ENCODE measurements around the gene ZFAND3.

The ZFAND3 gene

GRCh38 chr6:37819177-37819801, at the start of gene ZFAND3:
Gene ZFAND3, plus strand, starts transcription at chr6:37819727. Its CDS starts 219 bp downstream, at chr6:37819946.
- peak; percentile 80 to 91 (median 84) for DNase-seq (ENCODE audit: low read depth in 4 of 4, low spot score in 1 of 4)

- DNase-seq (ENCODE audit: low read depth in 4 of 4, low spot score in 1 of 4) = no peak
These were observed 45.4 kb upstream of the ZFAND3 start for GRCh38 chr6:37774028-37774680.

- no peak for DNase-seq (ENCODE audit: low read depth in 4 of 4, low spot score in 1 of 4)
These were observed 43.0 kb upstream of the ZFAND3 start for GRCh38 chr6:37776566-37776965.

- DNase-seq (ENCODE audit: low read depth in 4 of 4, low spot score in 1 of 4) = no peak
These were observed 42.2 kb upstream of the ZFAND3 start for GRCh38 chr6:37777272-37777834.

- no peak for DNase-seq (ENCODE audit: low read depth in 4 of 4, low spot score in 1 of 4)
These were observed 40.3 kb upstream of the ZFAND3 start for GRCh38 chr6:37779111-37779800.

GRCh38 chr6:37779902-37780628, 39.5 kb upstream of the ZFAND3 start:
- DNase-seq (ENCODE audit: low read depth in 4 of 4, low spot score in 1 of 4) = no peak

GRCh38 chr6:37781788-37782187, 37.7 kb upstream of the ZFAND3 start:
- no peak for DNase-seq (ENCODE audit: low read depth in 4 of 4, low spot score in 1 of 4)

GRCh38 chr6:37783025-37783855, 36.3 kb upstream of the ZFAND3 start:
- DNase-seq (ENCODE audit: low read depth in 4 of 4, low spot score in 1 of 4) = no peak

GRCh38 chr6:37783856-37784584, 35.5 kb upstream of the ZFAND3 start:
- no peak for DNase-seq (ENCODE audit: low read depth in 4 of 4, low spot score in 1 of 4)

- no peak for DNase-seq (ENCODE audit: low read depth in 4 of 4, low spot score in 1 of 4)
These were observed 35.0 kb upstream of the ZFAND3 start for GRCh38 chr6:37784585-37784967.

- DNase-seq (ENCODE audit: low read depth in 4 of 4, low spot score in 1 of 4) = no peak
These were observed 34.4 kb upstream of the ZFAND3 start for GRCh38 chr6:37785002-37785662.

- no peak for DNase-seq (ENCODE audit: low read depth in 4 of 4, low spot score in 1 of 4)
These were observed 33.8 kb upstream of the ZFAND3 start for GRCh38 chr6:37785663-37786270.

GRCh38 chr6:37787216-37787615, 32.3 kb upstream of the ZFAND3 start:
- no peak for DNase-seq (ENCODE audit: low read depth in 4 of 4, low spot score in 1 of 4)

GRCh38 chr6:37788259-37788658, 31.3 kb upstream of the ZFAND3 start:
- no peak for DNase-seq (ENCODE audit: low read depth in 4 of 4, low spot score in 1 of 4)

- peak; percentile 53 to 84 (median 68) for DNase-seq (ENCODE audit: low read depth in 4 of 4, low spot score in 1 of 4)
These were observed 28.2 kb upstream of the ZFAND3 start for GRCh38 chr6:37791156-37791919.

- DNase-seq (ENCODE audit: low read depth in 4 of 4, low spot score in 1 of 4) = no peak
These were observed 27.0 kb upstream of the ZFAND3 start for GRCh38 chr6:37792457-37793033.

- no peak for DNase-seq (ENCODE audit: low read depth in 4 of 4, low spot score in 1 of 4)
These were observed 26.5 kb upstream of the ZFAND3 start for GRCh38 chr6:37793067-37793466.

- no peak for DNase-seq (ENCODE audit: low read depth in 4 of 4, low spot score in 1 of 4)
These were observed 24.7 kb upstream of the ZFAND3 start for GRCh38 chr6:37794825-37795224.

All from stimulated activated CD4-positive, alpha-beta T cell treated with anti-CD3 and anti-CD28 coated beads, Interleukin-1b, Interleukin-23, amount 100 ng/mL, for 24 hours (primary cell).